HS-5 (cell line): ENCODE data around the gene KLK15.
"Not testable (repeated sequence)": the region's sequence is repeated elsewhere in the genome, so short reads cannot be mapped to it uniquely, and the experiment has no call there.

Experiments used
- DNase-seq: peaks from one replicate; pipeline ENCODE4 v3.0.0-alpha.2; 2012; ENCODE audit warnings: low read depth

The KLK15 gene

GRCh38 chr19:50796128-50796633 is 37.2 kb downstream of the KLK15 start:
- DNase-seq = no peak

GRCh38 chr19:50795664-50796073 is 37.7 kb downstream of the KLK15 start:
- DNase-seq = no peak

- DNase-seq = no peak
Observed at GRCh38 chr19:50794876-50795663, 38.3 kb downstream of the KLK15 start.

- DNase-seq = no peak
Observed at GRCh38 chr19:50794074-50794875, 39.1 kb downstream of the KLK15 start.

- DNase-seq = no peak
Observed at GRCh38 chr19:50793558-50794065, 39.8 kb downstream of the KLK15 start.

GRCh38 chr19:50792272-50793250 is 40.8 kb downstream of the KLK15 start:
- no peak for DNase-seq

GRCh38 chr19:50791594-50792271 is 41.6 kb downstream of the KLK15 start:
- no peak for DNase-seq

- no peak for DNase-seq
Observed at GRCh38 chr19:50790922-50791467, 42.4 kb downstream of the KLK15 start.

- DNase-seq = no peak
Observed at GRCh38 chr19:50790396-50790795, 43.0 kb downstream of the KLK15 start, which contains the start of gene ACP4. Gene ACP4 (plus strand): TSS chr19:50790415. CDS start chr19:50790415, 0 bp downstream.

GRCh38 chr19:50785329-50785728 is 48.0 kb downstream of the KLK15 start:
- no peak for DNase-seq

- no peak for DNase-seq
Observed at GRCh38 chr19:50784710-50785109, 48.7 kb downstream of the KLK15 start.

GRCh38 chr19:50783848-50784152 is 49.6 kb downstream of the KLK15 start:
- not testable (repeated sequence) for DNase-seq

- no peak for DNase-seq
Observed at GRCh38 chr19:50780753-50781435, 52.5 kb downstream of the KLK15 start.

- no peak for DNase-seq
Observed at GRCh38 chr19:50779504-50780457, 53.6 kb downstream of the KLK15 start.

GRCh38 chr19:50778906-50779430 is 54.4 kb downstream of the KLK15 start:
- DNase-seq = no peak

GRCh38 chr19:50777830-50778303 is 55.5 kb downstream of the KLK15 start:
- no peak for DNase-seq

- no peak for DNase-seq
Observed at GRCh38 chr19:50777261-50777660, 56.1 kb downstream of the KLK15 start.

GRCh38 chr19:50776131-50776530 is 57.2 kb downstream of the KLK15 start:
- DNase-seq = no peak
